HepG2 (cell line): ENCODE measurements around the gene GMPPA. TPM values are rescaled to one million over a fixed set of nuclear protein-coding genes. Genes with fewer than 3 reads are reported as not detected.

ENCODE experiments used
- ASH2L ChIP-seq: fragments of 300-600, 200-600 bp; sonication (generic); IDR thresholded peaks from 2 replicates; pipeline ENCODE4 v1.7.0; 2017; ENCODE audit warnings: low read depth, mild to moderate bottlenecking, moderate library complexity, mixed read lengths, low read length; ENCODE audit not compliant: insufficient read length
- CEBPB ChIP-seq: IDR thresholded peaks from 2 replicates; pipeline ENCODE4 v1.6.1; 2011; ENCODE audit warnings: low read depth, low read length, improper control_type of control experiment, borderline replicate concordance
- ETS1 ChIP-seq: sonication (generic); formaldehyde crosslinking; IDR thresholded peaks from 2 replicates; pipeline ENCODE4 v1.4.0; 2020; ENCODE audit warnings: missing genetic modification reagents
- HHEX ChIP-seq: IDR thresholded peaks from 2 replicates; pipeline ENCODE4 v1.6.1; 2016; ENCODE audit warnings: control low read depth
- MIER2 ChIP-seq: IDR thresholded peaks from 2 replicates; pipeline ENCODE4 v1.6.1; 2016; ENCODE audit warnings: missing biosample characterization, missing genetic modification reagents
- NCOR1 ChIP-seq: fragments of 200-600 bp; sonication (generic); IDR thresholded peaks from 2 replicates; pipeline ENCODE4 v1.7.0; 2017; ENCODE audit warnings: antibody characterized with exemption, low read length, borderline replicate concordance
- REL ChIP-seq: sonication (generic); formaldehyde crosslinking; conservative IDR thresholded peaks from 2 replicates; pipeline ENCODE4 v1.8.0; 2022; ENCODE audit warnings: mild to moderate bottlenecking, missing genetic modification reagents, moderate library complexity
- SCMH1 ChIP-seq: sonication (generic); formaldehyde crosslinking; IDR thresholded peaks from 2 replicates; pipeline ENCODE4 v1.9.0; 2021; ENCODE audit warnings: missing genetic modification reagents, mild to moderate bottlenecking, borderline replicate concordance
- TERF1 ChIP-seq: sonication (generic); formaldehyde crosslinking; IDR thresholded peaks from 2 replicates; pipeline ENCODE4 v1.8.0; 2022; ENCODE audit warnings: mild to moderate bottlenecking, missing genetic modification reagents, moderate library complexity
- ZBTB40 ChIP-seq, 2 experiments: fragments of 450-650 bp in 1 of 2; sonication (generic) in 1 of 2; formaldehyde crosslinking in 1 of 2; IDR thresholded peaks; 2 replicates each; pipeline versions ENCODE4 v1.6.1 to v1.8.0; 2016 to 2022; ENCODE audit warnings: antibody characterized with exemption in 1 of 2, mild to moderate bottlenecking in 1 of 2, missing genetic modification reagents in 1 of 2
- ZNF225 ChIP-seq: sonication (generic); formaldehyde crosslinking; IDR thresholded peaks from 2 replicates; pipeline ENCODE4 v1.4.0; 2020; ENCODE audit warnings: mild to moderate bottlenecking, missing genetic modification reagents
- ZNF761 ChIP-seq: sonication (generic); formaldehyde crosslinking; conservative IDR thresholded peaks from 2 replicates; pipeline ENCODE4 v1.4.0; 2020; ENCODE audit warnings: mild to moderate bottlenecking, missing genetic modification reagents
- ZZZ3 ChIP-seq: sonication (generic); formaldehyde crosslinking; IDR thresholded peaks from 2 replicates; pipeline ENCODE4 v1.4.0; 2020; ENCODE audit warnings: missing genetic modification reagents, mild to moderate bottlenecking, borderline replicate concordance
- polyA plus RNA-seq, 8 experiments: library from polyadenylated mRNA; depleted of rRNA in 3 of 8; stranded (reverse) in 7 of 8; unstranded in 1 of 8; fragments of >200 nt; fragmentation: Illumina TruSeq in 4 of 8; extraction: Trizol in 4 of 8; gene quantifications; 2 replicates each; pipeline versions ENCODE4 v1.2.1 to v1.2.3, GENCODE V29; 2011 to 2016; ENCODE audit warnings: low read depth in 4 of 8, missing spikeins in 1 of 8, mixed read lengths in 1 of 8; ENCODE audit not compliant: insufficient read depth in 1 of 8
- total RNA-seq, 5 experiments: library from RNA; depleted of rRNA; stranded (reverse); fragments of >200 nt; fragmentation: Illumina TruSeq; extraction: Trizol; gene quantifications; 2 replicates each; pipeline ENCODE4 v1.2.3, GENCODE V29; 2016; ENCODE audit warnings: low read depth in 1 of 5
- TF ChIP-seq, protein P1 (sequence below): sonication (generic); formaldehyde crosslinking; IDR thresholded peaks from 2 replicates; pipeline ENCODE4 v1.9.0; 2022; ENCODE audit warnings: missing genetic modification reagents, mild to moderate bottlenecking, borderline replicate concordance

Gene GMPPA
- total and polyA plus RNA-seq, 2 of the 13 experiments (the other 11 are each of a cell fraction or from before 2014, with no cell fraction given), result 81.1 to 106 TPM

- TF ChIP-seq ZBTB40 (IDR thresholded peaks at IDR 0.05), result no peak
- peak; percentile 86; the same call in 1 of the 2 replicates for TF ChIP-seq ZBTB40 (CRISPR knock-in tag; IDR thresholded peaks at IDR 0.05)
- TF ChIP-seq ASH2L, result peak; percentile 80
- no peak for TF ChIP-seq REL (CRISPR knock-in tag)
- TF ChIP-seq ETS1, result no peak
- TF ChIP-seq HHEX (CRISPR knock-in tag), result no peak; the same call in 1 of the 2 replicates
- TF ChIP-seq SCMH1 (CRISPR knock-in tag), result no peak
- TF ChIP-seq ZNF761 (CRISPR knock-in tag), result peak; percentile 92; the same call in 1 of the 2 replicates
- peak; percentile 96 for TF ChIP-seq ZNF225
- TF ChIP-seq TERF1 (CRISPR knock-in tag), result no peak
- TF ChIP-seq MIER2 (CRISPR knock-in tag), result peak; percentile 74
- TF ChIP-seq, protein P1, sequence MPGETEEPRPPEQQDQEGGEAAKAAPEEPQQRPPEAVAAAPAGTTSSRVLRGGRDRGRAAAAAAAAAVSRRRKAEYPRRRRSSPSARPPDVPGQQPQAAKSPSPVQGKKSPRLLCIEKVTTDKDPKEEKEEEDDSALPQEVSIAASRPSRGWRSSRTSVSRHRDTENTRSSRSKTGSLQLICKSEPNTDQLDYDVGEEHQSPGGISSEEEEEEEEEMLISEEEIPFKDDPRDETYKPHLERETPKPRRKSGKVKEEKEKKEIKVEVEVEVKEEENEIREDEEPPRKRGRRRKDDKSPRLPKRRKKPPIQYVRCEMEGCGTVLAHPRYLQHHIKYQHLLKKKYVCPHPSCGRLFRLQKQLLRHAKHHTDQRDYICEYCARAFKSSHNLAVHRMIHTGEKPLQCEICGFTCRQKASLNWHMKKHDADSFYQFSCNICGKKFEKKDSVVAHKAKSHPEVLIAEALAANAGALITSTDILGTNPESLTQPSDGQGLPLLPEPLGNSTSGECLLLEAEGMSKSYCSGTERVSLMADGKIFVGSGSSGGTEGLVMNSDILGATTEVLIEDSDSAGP (CRISPR knock-in tag), result peak; percentile 94
- no peak for TF ChIP-seq NCOR1
- no peak for TF ChIP-seq CEBPB
- TF ChIP-seq ZZZ3 (CRISPR knock-in tag), result peak; percentile 88
These were observed 43.0 kb downstream of the GMPPA start (continued) for GRCh38 chr2:219541611-219542180.
